ENCODE data around the gene CHRNB4.

GRCh38 chr15:78624651-78625590, 16.1 kb downstream of the CHRNB4 start:
- TF ChIP-seq CTCF (IDR thresholded peaks at IDR 0.05; ENCODE audit: low read depth, low read length, poor library complexity, severe bottlenecking) (no peak), EZH2phosphoT487 (IDR thresholded peaks at IDR 0.05; ENCODE audit: borderline replicate concordance, low read length) (no peak)
